Measurements from ENCODE around the gene TEX38.

TEX38 gene

GRCh38 chr1:46681333-46682034, 9.8 kb downstream of the TEX38 start:
- ATAC-seq = no peak
- TF ChIP-seq ZFP3 (CRISPR knock-in tag; IDR thresholded peaks at IDR 0.05) (no peak), ZNF70 (CRISPR knock-in tag; IDR thresholded peaks at IDR 0.05) (no peak), TCF4 (CRISPR knock-in tag; IDR thresholded peaks at IDR 0.05; ENCODE audit: borderline replicate concordance) (no peak)

GRCh38 chr1:46682064-46682463, 10.4 kb downstream of the TEX38 start:
- TF ChIP-seq BACH2 (CRISPR knock-in tag; IDR thresholded peaks at IDR 0.05; ENCODE audit: borderline replicate concordance) = no peak
- TF ChIP-seq ZC3H10 (CRISPR knock-in tag; IDR thresholded peaks at IDR 0.05) = no peak
- no peak for TF ChIP-seq ZFP3 (CRISPR knock-in tag; IDR thresholded peaks at IDR 0.05)
- no peak for TF ChIP-seq ARNTL (CRISPR knock-in tag; IDR thresholded peaks at IDR 0.05; ENCODE audit: borderline replicate concordance, low read depth)
- no peak for TF ChIP-seq ESRRG (CRISPR knock-in tag; IDR thresholded peaks at IDR 0.05)
- no peak for TF ChIP-seq OSR1 (CRISPR knock-in tag; IDR thresholded peaks at IDR 0.05)
- TF ChIP-seq TCF4 (CRISPR knock-in tag; IDR thresholded peaks at IDR 0.05; ENCODE audit: borderline replicate concordance) = no peak
- TF ChIP-seq GLIS3 (CRISPR knock-in tag; IDR thresholded peaks at IDR 0.05) = no peak
- no peak for TF ChIP-seq CSRNP3 (CRISPR knock-in tag; IDR thresholded peaks at IDR 0.05)
- TF ChIP-seq TSHZ2 (CRISPR knock-in tag; IDR thresholded peaks at IDR 0.05) = no peak
- no peak for TF ChIP-seq RARB (CRISPR knock-in tag; IDR thresholded peaks at IDR 0.05)
- TF ChIP-seq ZNF70 (CRISPR knock-in tag; IDR thresholded peaks at IDR 0.05) = no peak
- TF ChIP-seq SNAI2 (CRISPR knock-in tag; IDR thresholded peaks at IDR 0.05) = no peak
- TF ChIP-seq TOX (CRISPR knock-in tag; IDR thresholded peaks at IDR 0.05; ENCODE audit: borderline replicate concordance) = no peak
- ATAC-seq = no peak

- no peak for ATAC-seq
- no peak for TF ChIP-seq SNAI2 (CRISPR knock-in tag; IDR thresholded peaks at IDR 0.05)
These were observed 13.0 kb downstream of the TEX38 start for GRCh38 chr1:46684670-46685069.

- TF ChIP-seq ESRRG (CRISPR knock-in tag; IDR thresholded peaks at IDR 0.05) (no peak), RARB (CRISPR knock-in tag; IDR thresholded peaks at IDR 0.05) (no peak), POU6F1 (CRISPR knock-in tag; IDR thresholded peaks at IDR 0.05; ENCODE audit: borderline replicate concordance, low read depth) (no peak), CSDC2 (CRISPR knock-in tag; IDR thresholded peaks at IDR 0.05) (no peak), PPARA (CRISPR knock-in tag; IDR thresholded peaks at IDR 0.05; ENCODE audit: borderline replicate concordance) (no peak)
- ATAC-seq = no peak
These were observed 14.6 kb downstream of the TEX38 start for GRCh38 chr1:46686255-46686654.

GRCh38 chr1:46687093-46687659, 15.5 kb downstream of the TEX38 start:
- TF ChIP-seq TSHZ2 (CRISPR knock-in tag; IDR thresholded peaks at IDR 0.05) (no peak), ZNF8 (CRISPR knock-in tag; IDR thresholded peaks at IDR 0.05) (no peak), TCF4 (CRISPR knock-in tag; IDR thresholded peaks at IDR 0.05; ENCODE audit: borderline replicate concordance) (no peak), RARB (CRISPR knock-in tag; IDR thresholded peaks at IDR 0.05) (no peak), ZNF565 (CRISPR knock-in tag; conservative IDR thresholded peaks at IDR 0.05; ENCODE audit: low read depth) (no peak), ZFP30 (CRISPR knock-in tag; IDR thresholded peaks at IDR 0.05) (no peak), OSR1 (CRISPR knock-in tag; IDR thresholded peaks at IDR 0.05) (no peak)
- peak; percentile 77 for ATAC-seq

Measured in SK-N-SH treated with all-trans-retinoic acid at 6 μM for 48 hours (cell line).